Stimulated activated CD4-positive, alpha-beta T cell treated with anti-CD3 and anti-CD28 coated beads, TNF-alpha, amount 100 ng/mL, for 4 hours (primary cell): ENCODE data around the gene SECISBP2.

ENCODE experiments used
- DNase-seq, 3 experiments: peaks; one replicate each; pipeline ENCODE4 v3.0.0-alpha.2; 2020; ENCODE audit warnings: low read depth in 3 of 3

SECISBP2 gene

DNA sequence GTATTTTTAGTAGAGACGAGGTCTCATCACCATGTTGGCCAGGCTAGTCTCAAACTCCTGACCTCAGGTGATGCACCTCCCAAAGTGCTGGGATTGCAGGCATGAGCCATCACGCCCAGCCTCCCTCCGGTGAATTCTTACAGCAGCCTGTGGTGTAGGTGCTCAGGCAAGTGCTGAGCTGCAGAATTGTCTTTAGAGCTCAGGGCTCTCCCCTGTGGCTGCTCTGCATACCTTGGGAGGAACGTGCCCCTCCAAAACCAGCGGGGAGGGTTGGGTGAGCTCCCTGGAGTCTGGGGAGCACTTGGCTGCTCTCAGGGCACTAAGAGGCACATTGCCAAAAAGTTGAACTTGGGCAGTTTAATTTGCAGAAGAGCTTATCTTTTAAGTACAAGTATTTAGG is 29.4 kb downstream of the SECISBP2 start:
- DNase-seq = no peak

DNA sequence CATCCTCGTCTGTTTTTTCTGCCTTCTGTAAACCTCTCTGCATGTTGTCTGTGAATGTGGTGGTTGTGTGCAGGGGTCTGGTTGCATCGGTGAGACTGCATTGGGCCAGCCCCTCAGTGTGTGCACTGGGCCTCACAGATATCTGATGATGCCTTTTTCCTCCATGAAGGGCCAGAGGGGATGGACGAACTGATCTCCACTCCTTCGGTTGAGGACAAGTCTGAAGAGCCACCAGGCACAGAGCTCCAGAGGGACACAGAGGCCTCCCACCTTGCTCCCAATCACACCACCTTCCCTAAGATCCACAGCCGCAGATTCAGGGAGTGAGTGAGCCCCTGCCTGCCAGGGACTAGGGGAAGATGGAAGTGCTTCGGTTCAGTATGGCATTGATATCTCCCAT is 31.3 kb downstream of the SECISBP2 start:
- no peak for DNase-seq

DNA sequence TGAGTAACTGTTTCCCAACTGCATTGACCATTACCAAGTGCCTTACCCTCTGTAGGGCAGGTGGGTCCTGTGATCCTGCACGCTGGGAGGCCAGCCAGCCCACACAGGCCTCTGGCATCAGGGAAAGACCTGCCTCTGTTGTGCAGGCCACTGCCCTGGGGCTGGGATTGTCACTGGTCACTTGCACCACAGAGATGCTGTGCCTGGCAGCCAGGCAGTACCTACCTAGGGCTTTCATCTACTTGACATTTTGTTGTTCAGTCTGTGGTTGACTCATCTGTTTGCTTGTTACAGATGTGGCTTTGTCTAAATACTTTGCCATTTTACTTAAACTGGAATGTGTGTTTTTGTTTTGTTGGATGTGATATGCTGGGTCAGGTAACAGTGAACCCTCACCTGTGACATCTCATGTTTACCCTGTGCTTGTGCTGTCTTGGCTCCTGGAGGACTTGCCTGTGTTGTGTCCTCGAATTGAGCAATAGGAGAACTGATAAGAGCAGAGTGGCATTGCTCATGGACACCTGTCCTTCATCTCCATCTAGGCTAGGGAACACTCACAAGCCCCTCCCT is 32.8 kb downstream of the SECISBP2 start:
- no peak for DNase-seq

DNA sequence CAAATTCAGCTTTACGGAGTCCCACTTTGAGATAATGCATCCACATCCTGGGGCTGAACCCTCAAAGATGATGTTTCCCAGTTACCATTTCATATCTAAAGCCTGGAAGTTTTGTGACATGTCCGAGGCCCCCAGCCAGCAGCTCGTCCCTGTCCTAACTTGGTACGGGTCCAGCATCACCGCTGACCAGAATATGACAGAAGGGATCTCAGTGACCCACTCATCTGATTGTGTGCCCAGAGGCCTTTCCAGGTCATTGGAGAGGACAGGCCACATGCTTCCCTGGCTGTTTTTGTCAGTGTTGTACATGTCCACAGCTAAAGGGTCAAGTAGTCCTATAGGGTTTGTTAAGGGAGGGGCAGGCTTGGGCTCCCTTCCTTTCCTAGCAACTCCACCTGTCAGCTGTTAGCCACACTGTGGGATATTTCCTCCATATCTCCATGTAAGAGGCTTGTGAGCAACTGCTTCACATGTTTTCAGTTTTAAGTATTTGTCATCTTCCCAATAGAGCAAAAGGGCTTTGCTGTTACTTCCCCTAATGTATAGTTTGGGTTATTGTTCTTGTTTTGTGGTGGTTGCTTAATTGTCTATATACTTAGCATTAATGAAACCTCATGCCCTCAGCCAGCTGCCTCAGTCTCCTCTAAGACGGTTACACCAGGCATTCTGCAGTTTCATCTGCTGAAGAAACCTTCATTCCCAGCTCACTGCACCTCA is 33.4 kb downstream of the SECISBP2 start:
- no peak for DNase-seq

DNA sequence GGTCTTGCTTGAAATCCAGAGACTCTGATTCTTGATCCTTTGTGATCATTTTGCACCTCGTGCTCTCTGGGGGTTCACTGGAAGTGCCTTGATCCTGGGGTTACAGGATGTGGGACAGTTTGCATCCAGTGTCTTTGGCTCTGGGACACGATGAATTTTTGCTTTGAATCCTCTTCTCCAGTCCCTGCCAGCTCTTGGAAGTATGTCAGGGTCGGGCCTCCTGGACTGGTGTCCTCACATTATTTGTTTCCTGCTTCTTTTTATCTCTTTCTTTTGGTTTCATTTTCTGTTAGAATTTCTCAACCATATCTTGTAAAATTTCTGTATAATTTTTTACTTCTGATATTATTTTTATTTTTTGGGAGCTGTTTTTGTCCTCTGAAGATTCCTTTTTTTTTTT is 34.2 kb downstream of the SECISBP2 start:
- no peak for DNase-seq

DNA sequence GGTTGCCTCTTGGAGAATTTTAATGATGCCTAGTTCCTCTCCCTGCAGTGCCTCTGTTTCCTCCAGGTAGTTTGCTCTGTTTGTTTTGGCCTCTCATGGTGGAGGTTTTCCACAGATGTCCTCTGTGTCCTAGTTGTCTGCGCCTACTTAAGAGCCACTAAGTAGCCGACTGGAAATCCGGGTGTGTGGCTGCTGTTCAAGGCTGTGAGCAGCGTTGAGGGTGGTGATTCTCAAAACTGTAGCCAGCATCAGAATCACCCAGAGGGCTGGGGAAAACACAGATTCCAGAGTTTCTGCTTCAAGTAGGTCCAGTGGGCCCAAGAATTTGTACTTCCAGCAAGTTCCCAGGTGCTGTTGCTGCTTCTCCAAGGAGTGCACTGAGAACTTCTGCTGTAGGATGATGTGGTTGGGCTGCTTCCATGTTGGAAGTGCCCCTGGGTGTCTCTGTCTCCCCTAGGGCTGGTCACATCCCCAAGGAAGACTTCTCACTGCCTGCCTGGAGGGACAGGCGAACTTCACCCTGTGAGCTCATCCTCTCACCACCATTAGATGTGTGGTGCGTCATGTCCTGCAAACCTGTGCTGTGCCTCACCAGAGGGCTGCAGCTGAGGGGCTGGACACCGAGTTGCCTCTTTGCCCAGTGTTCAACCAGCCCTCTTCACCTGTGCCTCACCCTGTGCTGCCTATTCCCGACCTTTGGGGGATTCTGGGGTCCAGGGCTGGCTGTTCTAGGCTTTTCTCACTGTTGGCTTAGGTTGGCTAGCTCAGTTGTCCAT is 34.8 kb downstream of the SECISBP2 start:
- DNase-seq = no peak

DNA sequence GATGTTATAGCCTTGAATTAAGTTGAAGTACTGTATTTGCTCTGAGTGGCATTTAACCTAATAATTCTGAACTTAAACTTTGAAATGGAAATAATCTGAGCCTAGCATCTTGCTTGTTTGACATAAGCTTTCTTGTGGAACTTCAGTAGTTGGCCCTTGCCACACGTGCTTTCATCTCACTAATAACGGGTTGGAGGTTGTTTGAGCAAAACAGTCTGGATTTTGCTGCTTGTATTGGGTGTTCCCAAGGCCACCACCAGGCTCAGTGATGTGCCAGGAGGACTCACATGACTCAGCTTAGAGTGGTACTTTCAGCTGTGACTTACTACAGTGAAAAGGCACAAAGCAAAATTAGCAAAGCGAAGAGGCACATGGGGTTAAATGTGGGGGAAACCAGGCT is 35.7 kb downstream of the SECISBP2 start:
- no peak for DNase-seq

DNA sequence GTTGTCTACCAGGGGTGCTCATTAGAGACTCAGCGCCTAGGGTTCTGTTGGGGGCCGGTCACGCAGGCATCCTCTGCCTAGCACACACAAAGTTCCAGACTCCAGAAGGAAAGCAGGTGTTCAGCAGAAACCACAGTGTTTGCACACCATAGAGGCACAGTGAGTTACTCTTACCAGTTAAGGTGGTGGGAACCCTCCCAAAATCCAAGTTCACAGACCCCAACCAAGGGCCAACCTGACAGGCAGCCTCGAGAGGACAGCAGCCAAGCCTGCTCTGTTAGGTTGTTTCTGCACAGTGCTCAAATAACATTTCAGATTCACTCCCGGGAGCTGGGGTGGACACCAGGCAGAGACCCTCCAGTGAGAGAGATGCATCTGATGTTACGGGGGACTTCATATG is 36.2 kb downstream of the SECISBP2 start:
- no peak for DNase-seq

DNA sequence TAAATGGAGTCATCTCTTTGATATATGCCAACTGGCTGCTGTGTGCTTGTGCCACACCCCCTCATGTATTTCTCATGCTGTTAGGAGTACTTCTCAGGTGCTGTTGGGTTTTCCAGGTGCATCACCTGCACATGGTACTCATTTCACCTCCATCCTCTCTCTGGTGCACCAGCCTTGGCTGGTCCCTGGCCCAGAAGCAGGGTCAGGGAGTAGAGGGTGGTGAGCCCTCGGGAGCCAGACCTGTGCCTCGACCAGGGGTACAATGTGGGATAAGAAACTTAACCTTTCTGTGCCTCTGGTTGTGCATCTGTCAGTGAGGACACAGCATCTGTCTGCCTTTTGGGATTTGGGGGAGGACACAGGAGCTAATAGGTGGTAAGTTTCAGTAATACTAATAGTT is 38.5 kb downstream of the SECISBP2 start:
- DNase-seq = no peak

DNA sequence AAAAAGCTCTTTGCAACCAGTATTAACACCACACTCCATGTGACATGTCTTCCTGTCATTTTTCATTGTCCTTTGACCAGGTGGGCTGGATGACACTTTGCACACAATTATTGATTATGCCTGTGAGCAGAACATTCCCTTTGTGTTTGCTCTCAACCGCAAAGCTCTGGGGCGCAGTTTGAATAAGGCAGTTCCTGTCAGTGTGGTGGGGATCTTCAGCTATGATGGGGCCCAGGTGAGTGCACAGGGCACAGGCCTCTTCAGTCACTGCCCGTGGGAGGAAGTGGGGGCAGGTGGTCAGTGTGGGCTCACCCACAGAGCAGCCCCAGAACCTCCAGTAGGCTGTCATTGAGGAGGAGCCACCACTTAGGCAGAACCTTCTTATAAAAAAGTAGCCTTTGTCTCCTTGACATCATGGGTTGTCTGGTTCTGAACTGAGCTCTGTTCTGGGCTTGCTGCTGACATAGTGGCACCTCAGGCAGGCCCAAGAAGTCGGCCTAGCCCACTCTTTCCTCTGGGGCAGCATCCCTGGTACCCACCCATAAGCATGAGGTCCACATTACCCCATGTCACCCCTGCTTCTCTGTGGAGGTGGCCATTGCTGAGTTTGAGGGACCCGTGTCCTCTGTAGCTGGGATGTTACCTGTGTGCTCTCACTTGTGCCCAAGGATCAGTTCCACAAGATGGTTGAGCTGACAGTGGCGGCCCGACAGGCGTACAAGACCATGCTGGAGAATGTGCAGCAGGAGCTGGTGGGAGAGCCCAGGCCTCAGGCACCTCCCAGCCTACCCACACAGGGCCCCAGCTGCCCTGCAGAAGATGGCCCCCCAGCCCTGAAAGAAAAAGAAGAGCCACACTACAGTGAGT is 39.3 kb downstream of the SECISBP2 start:
- no peak for DNase-seq

DNA sequence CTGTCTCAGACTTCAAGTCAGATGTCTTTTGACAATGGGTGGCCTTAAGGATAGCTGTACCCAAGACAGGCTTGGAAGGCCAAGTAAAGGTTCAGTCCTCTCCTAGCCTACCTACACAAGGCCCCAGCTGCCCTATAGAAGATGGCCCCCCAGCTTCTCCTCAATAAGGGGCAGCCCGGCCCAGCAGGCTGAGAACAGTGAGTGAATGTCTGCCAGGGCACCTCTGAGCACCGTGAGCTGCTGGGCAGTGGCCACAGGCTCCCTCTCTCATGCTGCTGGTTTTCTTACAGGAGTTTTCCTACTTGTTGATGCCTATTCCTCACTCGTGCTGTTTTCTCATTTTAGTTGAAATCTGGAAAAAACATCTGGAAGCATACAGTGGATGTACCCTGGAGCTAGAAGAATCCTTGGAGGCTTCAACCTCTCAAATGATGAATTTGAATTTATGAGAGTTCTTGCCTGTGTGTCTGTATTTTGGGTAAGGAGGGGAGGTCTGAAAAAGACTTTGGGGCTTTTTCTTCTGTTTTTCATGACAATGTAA is 40.1 kb downstream of the SECISBP2 start:
- no peak for DNase-seq

DNA sequence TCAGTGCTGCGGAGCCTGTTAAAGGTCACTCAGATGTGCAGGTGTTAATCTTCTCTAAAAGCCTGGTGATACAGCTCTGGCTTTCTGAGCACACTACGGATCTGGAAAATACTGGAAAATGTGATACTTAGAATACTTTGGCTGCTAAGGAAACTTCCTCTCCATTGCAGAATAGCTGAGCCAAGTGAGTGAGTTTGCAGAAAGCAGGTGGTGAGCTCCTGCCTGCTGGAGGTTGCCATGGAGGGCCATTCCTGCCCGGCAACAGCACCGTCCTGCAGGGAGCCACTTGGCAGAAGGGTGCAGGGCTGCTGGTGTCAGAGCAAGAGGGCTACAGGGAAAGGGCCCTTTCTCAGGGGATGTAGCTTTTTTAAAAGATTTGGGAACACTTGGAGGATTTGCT is 40.7 kb downstream of the SECISBP2 start:
- DNase-seq = no peak

DNA sequence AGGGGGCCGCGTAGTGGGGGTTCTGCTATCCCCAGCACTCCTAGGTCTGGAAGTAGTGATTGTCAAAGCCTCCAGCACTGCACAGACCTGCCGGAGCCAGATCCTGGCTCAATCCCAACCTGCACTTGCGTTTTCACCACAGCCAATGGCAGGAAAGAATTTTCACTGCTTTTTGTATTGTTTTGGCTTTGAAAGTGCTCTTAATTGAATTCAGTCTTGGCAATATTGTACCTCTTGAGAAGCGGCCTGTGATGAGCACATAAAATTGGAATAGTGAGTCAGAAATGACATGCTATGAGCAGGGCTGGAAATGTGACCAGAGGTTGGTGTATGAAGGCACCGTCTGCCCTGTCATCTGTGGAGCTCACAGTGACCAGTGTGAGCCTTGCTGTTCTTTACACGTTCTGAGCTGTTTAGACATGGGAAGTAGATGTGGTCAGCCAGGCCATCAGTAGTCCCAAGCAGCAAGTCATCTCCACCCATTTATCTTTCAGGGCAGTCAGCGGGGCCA is 41.5 kb downstream of the SECISBP2 start:
- no peak for DNase-seq

DNA sequence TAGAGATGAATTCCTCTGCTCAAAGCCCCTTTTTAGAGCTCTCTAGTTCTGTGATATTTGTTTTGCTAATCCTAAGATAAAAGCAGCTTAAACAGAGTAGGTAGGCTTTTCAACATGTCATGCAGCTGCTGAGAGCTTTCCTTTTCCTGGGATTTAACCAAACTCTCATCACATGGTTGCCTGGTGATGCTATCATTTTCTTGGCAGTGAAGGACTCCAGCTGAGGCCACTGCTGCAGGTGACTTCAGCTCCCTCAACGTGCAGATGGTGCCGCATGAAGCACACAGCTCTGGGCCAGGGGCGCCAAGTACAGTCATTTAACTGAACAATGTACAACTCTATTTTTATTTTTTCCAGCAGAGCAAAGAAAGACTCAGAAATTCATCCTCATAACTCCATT is 42.2 kb downstream of the SECISBP2 start:
- DNase-seq = no peak

DNA sequence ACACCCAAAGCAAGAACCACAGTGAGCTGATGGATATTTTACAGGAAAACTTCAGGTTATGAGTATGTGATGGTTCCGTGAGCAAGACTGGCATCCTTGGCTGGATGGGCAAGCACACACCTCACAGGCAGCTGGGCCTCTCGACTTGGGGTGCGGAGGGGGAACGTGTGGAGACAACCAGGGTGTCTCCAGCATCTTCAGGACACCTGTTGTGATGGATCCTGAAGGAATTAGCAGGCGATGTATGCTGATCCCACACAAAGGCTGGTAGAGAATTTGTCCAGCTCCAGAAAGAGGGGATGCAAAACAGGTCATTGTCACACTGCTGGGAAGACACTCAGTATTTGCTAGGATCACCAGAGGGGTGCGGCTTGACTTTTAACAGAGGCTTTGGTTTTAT is 42.7 kb downstream of the SECISBP2 start:
- DNase-seq = no peak

DNA sequence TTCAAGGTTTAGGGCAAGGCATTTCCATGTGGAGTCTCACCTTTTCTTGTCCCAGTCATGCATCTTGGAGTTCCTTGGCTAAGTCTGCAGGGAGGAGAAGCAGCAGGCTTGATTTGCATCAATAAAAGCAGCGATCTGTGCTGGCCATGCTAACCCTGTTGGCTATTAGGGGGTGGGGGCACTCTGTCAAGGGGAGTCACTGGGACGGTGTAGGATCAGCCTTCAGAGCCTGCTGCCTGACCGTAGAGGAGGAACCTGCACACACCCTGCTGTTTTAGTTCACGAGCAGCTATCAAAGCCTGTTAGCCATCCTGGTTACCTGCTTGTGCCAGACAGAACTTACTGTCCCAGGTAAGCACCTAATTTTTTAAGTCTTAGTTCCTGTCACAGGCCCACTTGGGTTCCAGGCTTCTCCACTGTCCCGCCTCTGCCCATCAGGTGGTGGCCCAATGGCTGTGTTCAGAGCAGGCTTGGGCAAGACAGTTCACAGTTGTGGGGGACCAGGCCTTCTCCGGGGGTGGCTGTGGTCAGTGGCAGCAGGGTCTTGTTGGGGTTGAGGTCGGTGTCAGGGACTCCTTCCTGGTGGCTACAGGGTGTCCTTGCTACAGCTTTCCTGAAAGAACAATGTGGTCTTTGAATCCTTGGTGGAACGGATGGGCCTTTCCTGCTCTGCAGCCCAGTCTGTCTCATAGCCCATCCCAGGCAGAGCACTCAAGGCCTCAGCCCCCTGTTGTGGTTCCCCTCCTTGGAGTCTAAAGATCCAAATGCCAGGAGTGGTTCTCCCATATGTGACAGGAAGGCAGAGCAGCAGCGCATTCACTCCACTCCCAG is 43.7 kb downstream of the SECISBP2 start:
- DNase-seq = no peak

DNA sequence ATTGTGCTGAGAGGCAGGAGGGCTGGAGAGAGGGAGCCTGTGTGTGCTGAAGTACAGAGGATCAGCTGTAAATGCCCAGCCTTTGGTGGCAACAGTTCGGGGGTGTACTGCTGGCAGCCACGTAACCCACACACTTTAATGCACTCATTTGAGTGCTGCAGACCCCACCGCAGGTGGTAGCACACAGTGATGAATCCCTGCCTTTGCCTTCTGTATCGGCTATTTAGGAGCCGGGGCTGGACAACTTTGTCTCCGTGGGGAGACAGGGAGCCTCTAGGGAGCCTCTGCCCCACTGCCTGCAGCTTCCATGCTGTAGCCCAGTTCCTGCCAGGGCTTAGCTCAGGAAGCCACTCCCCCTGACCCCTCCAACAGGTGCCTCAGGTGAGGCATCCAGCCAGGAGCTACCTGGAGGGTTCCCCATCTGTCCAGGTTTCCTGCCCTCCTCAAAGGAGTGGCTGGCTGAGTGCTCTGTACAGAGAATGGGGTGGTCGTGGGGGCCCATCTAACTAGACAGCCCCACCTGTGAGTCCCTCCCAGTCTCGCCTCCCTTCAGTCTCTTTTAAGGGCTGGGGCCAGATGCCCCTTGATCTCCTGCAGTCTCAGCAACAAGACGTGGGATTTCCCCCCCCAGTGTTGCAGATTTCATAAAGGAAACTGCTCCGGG is 44.5 kb downstream of the SECISBP2 start:
- no peak for DNase-seq

DNA sequence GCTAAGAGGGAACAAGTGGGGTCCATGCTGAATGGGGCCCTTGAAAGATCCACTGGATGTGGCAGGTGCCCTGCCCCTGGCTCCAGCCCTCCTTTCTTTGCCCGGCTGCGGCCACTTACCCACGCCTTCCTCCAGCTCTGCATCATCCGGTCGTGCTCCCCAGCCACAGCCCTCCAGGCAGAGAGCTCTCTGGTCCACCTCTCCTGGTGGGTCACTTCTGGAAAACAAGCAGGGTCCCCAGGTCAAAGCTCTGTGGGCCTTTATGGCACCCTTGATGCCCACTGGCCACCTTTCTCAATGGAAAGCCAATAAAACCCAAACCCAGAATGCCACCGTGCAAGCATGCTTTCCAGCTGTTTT is 45.0 kb downstream of the SECISBP2 start:
- DNase-seq = no peak

DNA sequence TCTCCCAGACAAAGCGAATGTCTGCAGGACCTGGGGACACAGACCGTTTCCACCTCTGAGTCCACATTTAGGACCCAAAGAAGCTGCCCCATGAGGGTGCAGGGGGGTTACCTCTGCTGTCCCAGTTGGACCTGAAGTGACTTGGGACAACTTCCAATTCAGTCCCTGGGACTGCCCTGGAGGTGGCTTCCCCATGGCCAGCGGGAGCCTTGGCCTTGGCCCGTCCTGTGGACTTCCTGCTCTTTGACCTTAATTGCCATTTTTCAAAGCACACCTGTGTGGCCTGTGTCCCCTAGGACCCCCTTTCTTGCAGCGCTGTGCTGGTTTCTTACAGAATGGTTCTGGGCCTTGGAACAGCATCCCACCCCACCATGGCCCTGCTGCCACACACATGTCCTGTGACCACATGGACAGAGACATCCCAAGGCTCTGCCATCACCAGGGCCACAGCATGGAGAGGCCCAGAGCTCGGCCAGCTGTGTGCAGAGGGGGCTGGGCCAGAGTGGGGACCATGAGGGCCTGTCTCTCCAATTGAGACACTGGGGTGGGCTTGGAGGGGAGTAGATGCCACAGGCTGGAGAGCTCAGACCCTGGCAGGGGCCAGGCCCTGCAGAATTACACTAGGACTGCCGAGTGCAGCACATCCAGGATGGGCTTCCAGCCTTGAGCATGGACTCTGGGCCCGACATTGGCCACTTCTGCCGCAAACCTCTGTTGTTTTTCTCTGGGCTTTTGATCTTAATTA is 45.8 kb downstream of the SECISBP2 start:
- DNase-seq = no peak
